CD14-positive monocyte (primary cell): ENCODE measurements around the gene KIAA1549. TPM values are rescaled to one million over a fixed set of nuclear protein-coding genes. Genes with fewer than 3 reads are reported as not detected.

Experiments
- DNase-seq, 3 donors: peaks; one replicate each; pipeline ENCODE4 v3.0.0-alpha.2; 2011 to 2022
- H2AFZ ChIP-seq: 2 replicates; pipeline ENCODE4 v1.6.0; 2012; ENCODE audit warnings: mild to moderate bottlenecking, low read depth, low read length, inconsistent platforms; ENCODE audit not compliant: insufficient read depth, poor library complexity, severe bottlenecking
- H3K27ac ChIP-seq, 2 donors: 1 replicate in 1 of 2; 2 replicates in 1 of 2; pipeline ENCODE4 v1.5.1; 2012 to 2013; ENCODE audit warnings: low read length in 2 of 2, control low read depth in 1 of 2, inconsistent platforms in 1 of 2, low read depth in 1 of 2, mild to moderate bottlenecking in 1 of 2
- H3K27me3 ChIP-seq, 2 donors: one replicate each; pipeline versions ENCODE4 v1.6.0 to v1.6.1; 2011 to 2013; ENCODE audit warnings: low read length in 2 of 2; ENCODE audit not compliant: control insufficient read depth in 2 of 2, insufficient read depth in 2 of 2
- H3K36me3 ChIP-seq, 2 donors: replicated peaks in 1 of 2; 1 replicate in 1 of 2; 2 replicates in 1 of 2; pipeline versions ENCODE4 v1.5.1 to v1.6.1; 2012 to 2013; ENCODE audit warnings: low read length in 2 of 2, control low read depth in 1 of 2, inconsistent platforms in 1 of 2, mild to moderate bottlenecking in 1 of 2; ENCODE audit not compliant: insufficient read depth in 2 of 2, control insufficient read depth in 1 of 2
- H3K4me1 ChIP-seq, 2 donors: 1 replicate in 1 of 2; 2 replicates in 1 of 2; pipeline versions ENCODE4 v1.5.1 to v1.6.1; 2012 to 2013; ENCODE audit warnings: low read length in 2 of 2, control low read depth in 1 of 2, inconsistent platforms in 1 of 2, mild to moderate bottlenecking in 1 of 2, moderate library complexity in 1 of 2; ENCODE audit not compliant: insufficient read depth in 2 of 2, control insufficient read depth in 1 of 2
- H3K4me2 ChIP-seq: replicated peaks from 2 replicates; pipeline ENCODE3; 2012; ENCODE audit warnings: low read length, moderate library complexity, mild to moderate bottlenecking; ENCODE audit not compliant: poor library complexity, severe bottlenecking; ENCODE audit errors: extremely low read depth
- H3K4me3 ChIP-seq, 3 experiments: fragments of 200-600 bp in 1 of 3; sonication (generic) in 1 of 3; replicated peaks in 1 of 3; 1 replicate in 2 of 3; 2 replicates in 1 of 3; pipeline ENCODE4 v1.5.1; 2011 to 2013; ENCODE audit warnings: low read length in 3 of 3, mild to moderate bottlenecking in 3 of 3, control low read depth in 2 of 3, low read depth in 2 of 3, inconsistent platforms in 1 of 3, moderate library complexity in 1 of 3
- H3K79me2 ChIP-seq: 2 replicates; pipeline ENCODE4 v1.6.0; 2012; ENCODE audit warnings: mild to moderate bottlenecking, control low read depth, inconsistent platforms, low read length, moderate library complexity; ENCODE audit not compliant: insufficient read depth
- H3K9ac ChIP-seq: 2 replicates; pipeline ENCODE4 v1.6.0; 2017; ENCODE audit warnings: low read length, mild to moderate bottlenecking; ENCODE audit not compliant: insufficient read depth, poor library complexity, severe bottlenecking
- H3K9me3 ChIP-seq, 2 donors: replicated peaks in 1 of 2; 1 replicate in 1 of 2; 2 replicates in 1 of 2; pipeline versions ENCODE4 v1.5.1 to v1.6.1; 2012 to 2013; ENCODE audit warnings: low read length in 2 of 2, control low read depth in 1 of 2; ENCODE audit not compliant: control insufficient read depth in 1 of 2, insufficient read depth in 1 of 2
- H4K20me1 ChIP-seq: 2 replicates; pipeline ENCODE4 v1.6.0; 2012; ENCODE audit warnings: mild to moderate bottlenecking, low read length, control low read depth, moderate library complexity; ENCODE audit not compliant: insufficient read depth
- H3K27ac Mint-ChIP-seq, 7 donors: one replicate each; pipeline ENCODE4 v1.8.0; 2020; ENCODE audit warnings: mild to moderate bottlenecking in 7 of 7, mixed read lengths in 7 of 7, moderate library complexity in 6 of 7, inconsistent platforms in 2 of 7
- H3K27me3 Mint-ChIP-seq, 3 donors: one replicate each; pipeline ENCODE4 v1.8.0; 2021 to 2022; ENCODE audit warnings: low read depth in 3 of 3, mild to moderate bottlenecking in 3 of 3, mixed read lengths in 3 of 3, moderate library complexity in 3 of 3, inconsistent platforms in 1 of 3
- H3K36me3 Mint-ChIP-seq, 2 donors: one replicate each; pipeline ENCODE4 v1.8.0; 2020; ENCODE audit warnings: mixed read lengths in 2 of 2, inconsistent platforms in 1 of 2, mild to moderate bottlenecking in 1 of 2
- H3K4me1 Mint-ChIP-seq: one replicate; pipeline ENCODE4 v1.8.0; 2020; ENCODE audit warnings: mild to moderate bottlenecking, mixed read lengths
- H3K4me3 Mint-ChIP-seq, 2 donors: one replicate each; pipeline ENCODE4 v1.8.0; 2020; ENCODE audit warnings: mild to moderate bottlenecking in 2 of 2, mixed read lengths in 2 of 2, moderate library complexity in 1 of 2
- H3K9me3 Mint-ChIP-seq, 7 donors: one replicate each; pipeline ENCODE4 v1.8.0; 2020 to 2022; ENCODE audit warnings: mixed read lengths in 7 of 7, mild to moderate bottlenecking in 6 of 7, moderate library complexity in 6 of 7, inconsistent platforms in 2 of 7
- CTCF ChIP-seq: fragments of 200-600 bp; IDR thresholded peaks from one replicate; pipeline ENCODE4 v1.8.0; 2022; ENCODE audit warnings: antibody characterized with exemption, mild to moderate bottlenecking
- whole genome bisulfite sequencing: methylation state at CpG from one replicate; pipeline ENCODE4 v1.1.5; 2013; ENCODE audit warnings: missing lambda C conversion rate; ENCODE audit not compliant: insufficient coverage; 5-methylcytosine and 5-hydroxymethylcytosine counted together
- intact Hi-C, 2 donors: fragments of 100-400 bp; cut with micrococcal nuclease; formaldehyde crosslinking; loops; one replicate each; pipeline versions ENCODE4 v1.15.0 to v1.15.1; 2023
- polyA plus RNA-seq, 3 donors: library from polyadenylated mRNA; depleted of rRNA in 1 of 3; unstranded in 2 of 3; stranded (reverse) in 1 of 3; fragments of 300-500 nt in 2 of 3; fragments of >200 nt in 1 of 3; fragmentation: Illumina TruSeq in 2 of 3; gene quantifications; 1 replicate in 2 of 3; 2 replicates in 1 of 3; pipeline ENCODE4 v1.2.3, GENCODE V29; 2012 to 2021

Gene KIAA1549
- polyA plus RNA-seq, 3 donors = 0.03 TPM; not detected in 1

- DNase-seq = no peak
- no peaks in the 10 kb centered on the region for H3K79me2 ChIP-seq
- Mint-ChIP-seq H3K27me3 (peaks cover 3 to 7% (median 6%) of the 10 kb centered on the region in 3 donors), H3K36me3 (no peaks in the 10 kb centered on the region), H3K4me3 (no peak overlapping the region), H3K9me3 (peaks cover 0 to 8% (median 2%) of the 10 kb centered on the region in 7 donors), H3K4me1 (no peaks in the 10 kb centered on the region), H3K27ac (no peak overlapping the region)
- 90% methylated on average over 7 of the region's 9 CpGs for WGBS
- intact Hi-C loops = no loop called here
- H3K4me1 ChIP-seq = no peaks in the 10 kb centered on the region
- H2AFZ ChIP-seq = no peak overlapping the region
- H3K4me2 ChIP-seq = no peak overlapping the region
- no peak overlapping the region for H3K27ac ChIP-seq
- H3K36me3 ChIP-seq = no peaks in the 10 kb centered on the region
- TF ChIP-seq CTCF = no peak
- no peaks in the 10 kb centered on the region for H3K9me3 ChIP-seq
- no peak overlapping the region for H3K9ac ChIP-seq
- H4K20me1 ChIP-seq = no peaks in the 10 kb centered on the region
- no peaks in the 10 kb centered on the region for H3K27me3 ChIP-seq
- H3K4me3 ChIP-seq = no peak overlapping the region
These were observed 185.1 kb downstream of the KIAA1549 start for GRCh38 chr7:138796038-138796615.

GRCh38 chr7:138785587-138786437, 195.4 kb downstream of the KIAA1549 start:
- Mint-ChIP-seq H3K27me3 (peaks cover 2 to 3% (median 2%) of the 10 kb centered on the region in 3 donors), H3K27ac (no peak overlapping the region), H3K4me3 (no peak overlapping the region), H3K9me3 (peaks cover 8 to 18% (median 14%) of the 10 kb centered on the region in 7 donors), H3K4me1 (no peaks in the 10 kb centered on the region), H3K36me3 (no peaks in the 10 kb centered on the region)
- Histone ChIP-seq H3K27me3 (no peaks in the 10 kb centered on the region), H3K36me3 (no peaks in the 10 kb centered on the region), H2AFZ (no peak overlapping the region), H3K79me2 (no peaks in the 10 kb centered on the region), H3K9me3 (peaks cover 6 to 9% of the 10 kb centered on the region in 2 donors), H3K9ac (no peak overlapping the region), H3K4me3 (no peak overlapping the region), H4K20me1 (no peaks in the 10 kb centered on the region), H3K4me2 (no peak overlapping the region), H3K4me1 (no peaks in the 10 kb centered on the region), H3K27ac (no peak overlapping the region)
- TF ChIP-seq CTCF = no peak
- 65% methylated on average over 6 of the region's 10 CpGs for WGBS
- intact Hi-C loops = no loop called here
- no peak for DNase-seq
